Measurements from ENCODE around the gene DNAJB4. TPM values are rescaled to one million over a fixed set of nuclear protein-coding genes. Genes with fewer than 3 reads are reported as not detected.
A peak's percentile ranks its signal among the peaks of the same experiment; 100 is the strongest.

DNAJB4 gene
- total RNA-seq = 10 to 100 TPM in 4 of 5 donors, 1 to 10 TPM in 1; 10.0 to 19.6 (median 12.2) TPM
- total RNA-seq (2013) = 25.3 TPM
- total RNA-seq = 7.8 to 22.0 (median 12.0) reads per million in 29 experiments

GRCh38 chr1:78004719-78005447, at the start of gene DNAJB4:
Gene DNAJB4, plus strand, starts transcription at chr1:78004939. Its CDS starts 172 bp downstream, at chr1:78005111.
- Histone ChIP-seq H3K4me1 (ENCODE audit: control insufficient read depth in 1 of 2, extremely low read depth in 1 of 2, insufficient read depth in 2 of 2, low read length in 2 of 2) (peaks cover 4 to 13% of the 10 kb centered on the region in 2 experiments), H3K9me3 (no peaks in the 10 kb centered on the region), H3K4me3 (ENCODE audit: control insufficient read depth in 1 of 2, extremely low read depth in 1 of 2, low read length in 1 of 2) (peak within 1 kb of the TSS; percentile 55 to 60), H3K27ac (ENCODE audit: low read length) (peak within 1 kb of the TSS; percentile 97), H3K36me3 (ENCODE audit: control insufficient read depth in 2 of 2, extremely low read depth in 1 of 2, insufficient read depth in 1 of 2, low read length in 1 of 2) (no peaks in the 10 kb centered on the region), H3K27me3 (replicated peaks in 1 of 2; ENCODE audit: control insufficient read depth in 2 of 2, extremely low read depth in 1 of 2, insufficient read depth in 2 of 2, low read length in 1 of 2) (no peaks in the 10 kb centered on the region)
- Mint-ChIP-seq H3K27me3 (no peaks in the 10 kb centered on the region), H3K27ac (peak within 1 kb of the TSS; percentile 97 to 99), H3K36me3 (no peaks in the 10 kb centered on the region), H3K4me1 (peaks cover 45 to 49% (median 48%) of the 10 kb centered on the region in 3 donors), H3K9me3 (no peaks in the 10 kb centered on the region), H3K4me3 (peak within 1 kb of the TSS; percentile 87 to 88 (median 87))
- 0% methylated on average over 7 of the region's 12 CpGs for WGBS (ENCODE audit: insufficient coverage)
- DNase-seq (peak in 33 of 35 experiments; percentile 29 to 92 (median 65)), ATAC-seq (replicated peaks in 1 of 4) (peak; percentile 97 to 100 (median 100))
- POLR2A ChIA-PET = interaction anchor here (0.5 to 4.7 kb wide), 38 partner anchors 9 to 645 kb away, joined by 3 to 183 read pairs (median 5); partner anchors contain the start of genes FUBP1 (in 2 of the 2), MIGA1 (in 2 of the 2), IFI44 (in 1 of the 2) and ZZZ3 (in 1 of the 2)
- CTCF ChIA-PET = interaction anchor here (0.5 to 6.7 kb wide), 18 partner anchors 10 to 1777 kb away, joined by 3 to 74 read pairs (median 4); partner anchors contain the start of genes FUBP1 (in 1 of the 2), GIPC2 (in 1 of the 2) and MIGA1 (in 1 of the 2)

GRCh38 chr1:77955709-77956108, 49.0 kb upstream of the DNAJB4 start:
- Histone ChIP-seq H3K27ac (ENCODE audit: low read length) (no peak overlapping the region), H3K27me3 (replicated peaks in 1 of 2; ENCODE audit: control insufficient read depth in 2 of 2, extremely low read depth in 1 of 2, insufficient read depth in 2 of 2, low read length in 1 of 2) (no peaks in the 10 kb centered on the region), H3K36me3 (ENCODE audit: control insufficient read depth in 2 of 2, extremely low read depth in 1 of 2, insufficient read depth in 1 of 2, low read length in 1 of 2) (peaks cover 6 to 86% of the 10 kb centered on the region in 2 donors), H3K4me3 (ENCODE audit: control insufficient read depth in 1 of 2, extremely low read depth in 1 of 2, low read length in 1 of 2) (no peak overlapping the region), H3K4me1 (ENCODE audit: control insufficient read depth in 1 of 2, extremely low read depth in 1 of 2, insufficient read depth in 2 of 2, low read length in 2 of 2) (no peaks in the 10 kb centered on the region), H3K9me3 (no peaks in the 10 kb centered on the region)
- H3K27ac Mint-ChIP-seq = no peak overlapping the region
- WGBS (ENCODE audit: insufficient coverage) = no CpG with 5 or more reads among the region's 3 CpGs
- H3K27me3 Mint-ChIP-seq = no peaks in the 10 kb centered on the region
- ChIA-PET POLR2A (interaction anchor here in 1 of 2 donors (1.4 to 1.5 kb wide), 2 partner anchors 9 to 49 kb away, joined by 4 to 10 read pairs; partner anchors contain the start of gene DNAJB4), CTCF (interaction anchor here in 1 of 2 donors (0.9 to 1.1 kb wide), 2 partner anchors 49 to 98 kb away, joined by 3 read pairs; partner anchors contain the start of gene DNAJB4)
- H3K36me3 Mint-ChIP-seq = peaks cover 62% of the 10 kb centered on the region
- no peaks in the 10 kb centered on the region for H3K9me3 Mint-ChIP-seq
- ATAC-seq (replicated peaks in 1 of 4) = no peak
- no peak overlapping the region for H3K4me3 Mint-ChIP-seq
- no peak for DNase-seq
- H3K4me1 Mint-ChIP-seq = peaks cover 23 to 28% (median 25%) of the 10 kb centered on the region in 3 donors

GRCh38 chr1:77956464-77956863, 48.3 kb upstream of the DNAJB4 start:
- ChIA-PET CTCF (interaction anchor here (0.6 to 1.1 kb wide), 4 partner anchors 15 to 780 kb away, joined by 3 to 4 read pairs (median 3); partner anchors contain the start of gene DNAJB4 (in 1 of the 2)), POLR2A (interaction anchor here (0.5 to 1.5 kb wide), 6 partner anchors 9 to 48 kb away, joined by 3 to 10 read pairs (median 6); partner anchors contain the start of gene DNAJB4 (in 1 of the 2))
- H3K27me3 ChIP-seq (replicated peaks in 1 of 2; ENCODE audit: control insufficient read depth in 2 of 2, extremely low read depth in 1 of 2, insufficient read depth in 2 of 2, low read length in 1 of 2) = no peaks in the 10 kb centered on the region
- peaks cover 65% of the 10 kb centered on the region for H3K36me3 Mint-ChIP-seq
- H3K4me1 ChIP-seq (ENCODE audit: control insufficient read depth in 1 of 2, extremely low read depth in 1 of 2, insufficient read depth in 2 of 2, low read length in 2 of 2) = no peaks in the 10 kb centered on the region
- no peak for DNase-seq
- H3K9me3 ChIP-seq = no peaks in the 10 kb centered on the region
- H3K27me3 Mint-ChIP-seq = no peaks in the 10 kb centered on the region
- WGBS (ENCODE audit: insufficient coverage) = no CpG with 5 or more reads among the region's 3 CpGs
- H3K4me1 Mint-ChIP-seq = peaks cover 22 to 31% (median 23%) of the 10 kb centered on the region in 3 donors
- H3K36me3 ChIP-seq (ENCODE audit: control insufficient read depth in 2 of 2, extremely low read depth in 1 of 2, insufficient read depth in 1 of 2, low read length in 1 of 2) = peaks cover 9 to 90% of the 10 kb centered on the region in 2 donors
- no peak overlapping the region for H3K27ac Mint-ChIP-seq
- no peak for ATAC-seq (replicated peaks in 1 of 4)
- H3K27ac ChIP-seq (ENCODE audit: low read length) = no peak overlapping the region
- H3K4me3 ChIP-seq (ENCODE audit: control insufficient read depth in 1 of 2, extremely low read depth in 1 of 2, low read length in 1 of 2) = no peak overlapping the region
- no peaks in the 10 kb centered on the region for H3K9me3 Mint-ChIP-seq
- H3K4me3 Mint-ChIP-seq = no peak overlapping the region

- Mint-ChIP-seq H3K27ac (peak overlapping the region in 1 of 2 donors; percentile 1), H3K4me3 (no peak overlapping the region), H3K4me1 (peaks cover 22 to 30% (median 29%) of the 10 kb centered on the region in 3 donors), H3K27me3 (no peaks in the 10 kb centered on the region), H3K9me3 (no peaks in the 10 kb centered on the region), H3K36me3 (peaks cover 65% of the 10 kb centered on the region)
- H3K36me3 ChIP-seq (ENCODE audit: control insufficient read depth in 2 of 2, extremely low read depth in 1 of 2, insufficient read depth in 1 of 2, low read length in 1 of 2) = peaks cover 5 to 93% of the 10 kb centered on the region in 2 donors
- H3K27me3 ChIP-seq (replicated peaks in 1 of 2; ENCODE audit: control insufficient read depth in 2 of 2, extremely low read depth in 1 of 2, insufficient read depth in 2 of 2, low read length in 1 of 2) = no peaks in the 10 kb centered on the region
- no peaks in the 10 kb centered on the region for H3K9me3 ChIP-seq
- ATAC-seq (replicated peaks in 1 of 4) (no peak), DNase-seq (no peak)
- H3K4me1 ChIP-seq (ENCODE audit: control insufficient read depth in 1 of 2, extremely low read depth in 1 of 2, insufficient read depth in 2 of 2, low read length in 2 of 2) = no peaks in the 10 kb centered on the region
- H3K27ac ChIP-seq (ENCODE audit: low read length) = no peak overlapping the region
- ChIA-PET CTCF (interaction anchor here in 1 of 2 donors (0.5 kb wide), 1 partner anchor 1886 kb away, joined by 3 read pairs; no protein-coding TSS in a partner anchor), POLR2A (no interaction called here)
- H3K4me3 ChIP-seq (ENCODE audit: control insufficient read depth in 1 of 2, extremely low read depth in 1 of 2, low read length in 1 of 2) = no peak overlapping the region
These were observed 46.3 kb upstream of the DNAJB4 start for GRCh38 chr1:77958391-77958790.

- WGBS (ENCODE audit: insufficient coverage) = 100% methylated on average over 1 of the region's 2 CpGs
- H3K4me1 Mint-ChIP-seq = peaks cover 22 to 30% (median 27%) of the 10 kb centered on the region in 3 donors
- Histone ChIP-seq H3K4me1 (ENCODE audit: control insufficient read depth in 1 of 2, extremely low read depth in 1 of 2, insufficient read depth in 2 of 2, low read length in 2 of 2) (no peaks in the 10 kb centered on the region), H3K4me3 (ENCODE audit: control insufficient read depth in 1 of 2, extremely low read depth in 1 of 2, low read length in 1 of 2) (no peak overlapping the region), H3K27ac (ENCODE audit: low read length) (no peak overlapping the region), H3K9me3 (no peaks in the 10 kb centered on the region), H3K36me3 (ENCODE audit: control insufficient read depth in 2 of 2, extremely low read depth in 1 of 2, insufficient read depth in 1 of 2, low read length in 1 of 2) (peaks cover 5 to 96% of the 10 kb centered on the region in 2 donors), H3K27me3 (replicated peaks in 1 of 2; ENCODE audit: control insufficient read depth in 2 of 2, extremely low read depth in 1 of 2, insufficient read depth in 2 of 2, low read length in 1 of 2) (no peaks in the 10 kb centered on the region)
- peak overlapping the region; percentile 1 to 28 for H3K27ac Mint-ChIP-seq
- DNase-seq (no peak), ATAC-seq (replicated peaks in 1 of 4) (no peak)
- no peak overlapping the region for H3K4me3 Mint-ChIP-seq
- ChIA-PET POLR2A (no interaction called here), CTCF (interaction anchor here in 1 of 2 donors (0.5 kb wide), 1 partner anchor 1886 kb away, joined by 3 read pairs; no protein-coding TSS in a partner anchor)
- H3K9me3 Mint-ChIP-seq = no peaks in the 10 kb centered on the region
- H3K27me3 Mint-ChIP-seq = no peaks in the 10 kb centered on the region
- peaks cover 66% of the 10 kb centered on the region for H3K36me3 Mint-ChIP-seq
These were observed 45.9 kb upstream of the DNAJB4 start for GRCh38 chr1:77958850-77959249.

GRCh38 chr1:77961392-77961791, 43.3 kb upstream of the DNAJB4 start:
- Mint-ChIP-seq H3K4me1 (peaks cover 26 to 38% (median 31%) of the 10 kb centered on the region in 3 donors), H3K4me3 (no peak overlapping the region), H3K36me3 (peaks cover 67% of the 10 kb centered on the region), H3K27me3 (no peaks in the 10 kb centered on the region), H3K27ac (no peak overlapping the region), H3K9me3 (no peaks in the 10 kb centered on the region)
- Histone ChIP-seq H3K27me3 (replicated peaks in 1 of 2; ENCODE audit: control insufficient read depth in 2 of 2, extremely low read depth in 1 of 2, insufficient read depth in 2 of 2, low read length in 1 of 2) (no peaks in the 10 kb centered on the region), H3K4me1 (ENCODE audit: control insufficient read depth in 1 of 2, extremely low read depth in 1 of 2, insufficient read depth in 2 of 2, low read length in 2 of 2) (no peaks in the 10 kb centered on the region), H3K27ac (ENCODE audit: low read length) (no peak overlapping the region), H3K4me3 (ENCODE audit: control insufficient read depth in 1 of 2, extremely low read depth in 1 of 2, low read length in 1 of 2) (no peak overlapping the region), H3K36me3 (ENCODE audit: control insufficient read depth in 2 of 2, extremely low read depth in 1 of 2, insufficient read depth in 1 of 2, low read length in 1 of 2) (peaks cover 5 to 97% of the 10 kb centered on the region in 2 donors), H3K9me3 (no peaks in the 10 kb centered on the region)
- DNase-seq (no peak), ATAC-seq (replicated peaks in 1 of 4) (no peak)
- ChIA-PET POLR2A (interaction anchor here in 1 of 2 donors (1.1 kb wide), 1 partner anchor 17 kb away, joined by 5 read pairs; the partner anchor contains the start of gene FUBP1), CTCF (interaction anchor here in 1 of 2 donors (1.1 kb wide), 1 partner anchor 15 kb away, joined by 3 read pairs; no protein-coding TSS in a partner anchor)
- WGBS (ENCODE audit: insufficient coverage) = 80% methylated on average over 1 of the region's 2 CpGs

Data from T-cell (primary cell).